Endodermal cell (in vitro differentiated cells): Measurements from ENCODE around the gene KIF3A. TPM values are rescaled to one million over a fixed set of nuclear protein-coding genes. Genes with fewer than 3 reads are reported as not detected.

Experiments
- DNase-seq: peaks from one replicate; pipeline ENCODE4 v3.0.0-alpha.2; 2017
- H3K27ac ChIP-seq: 2 replicates; pipeline ENCODE4 v1.5.1; 2013; ENCODE audit warnings: mild to moderate bottlenecking, low read depth, low read length, moderate library complexity
- H3K27me3 ChIP-seq: 2 replicates; pipeline ENCODE4 v1.6.1; 2013; ENCODE audit warnings: mild to moderate bottlenecking, low read length, moderate library complexity; ENCODE audit not compliant: insufficient read depth, control insufficient read depth, poor library complexity, severe bottlenecking
- H3K36me3 ChIP-seq: 2 replicates; pipeline ENCODE4 v1.7.0; 2013; ENCODE audit warnings: mild to moderate bottlenecking, low read length, moderate library complexity; ENCODE audit not compliant: control insufficient read depth, insufficient read depth
- H3K4me1 ChIP-seq: one replicate; pipeline ENCODE4 v1.7.0; 2013; ENCODE audit warnings: low read length; ENCODE audit not compliant: control insufficient read depth, insufficient read depth
- H3K4me3 ChIP-seq: 2 replicates; pipeline ENCODE4 v1.5.1; 2013; ENCODE audit warnings: mild to moderate bottlenecking, low read length, moderate library complexity
- H3K9ac ChIP-seq: 2 replicates; pipeline ENCODE4 v1.6.1; 2013; ENCODE audit warnings: mild to moderate bottlenecking, low read length, moderate library complexity; ENCODE audit not compliant: poor library complexity, severe bottlenecking; ENCODE audit errors: extremely low read depth
- H3K9me3 ChIP-seq: 2 replicates; pipeline ENCODE4 v1.6.1; 2013; ENCODE audit warnings: mild to moderate bottlenecking, low read length, moderate library complexity; ENCODE audit not compliant: control insufficient read depth
- H3K27ac Mint-ChIP-seq: 2 replicates; pipeline ENCODE4 v1.8.0; 2020; ENCODE audit warnings: mixed read lengths
- H3K27me3 Mint-ChIP-seq: 2 replicates; pipeline ENCODE4 v1.8.0; 2021; ENCODE audit warnings: mild to moderate bottlenecking, mixed read lengths; ENCODE audit not compliant: insufficient read depth
- H3K36me3 Mint-ChIP-seq: 2 replicates; pipeline ENCODE4 v1.8.0; 2020; ENCODE audit warnings: low read depth, mixed read lengths
- H3K4me1 Mint-ChIP-seq: 2 replicates; pipeline ENCODE4 v1.8.0; 2020; ENCODE audit warnings: mixed read lengths
- H3K4me3 Mint-ChIP-seq: 2 replicates; pipeline ENCODE4 v1.8.0; 2020; ENCODE audit warnings: mild to moderate bottlenecking, moderate library complexity, mixed read lengths
- H3K9me3 Mint-ChIP-seq: 2 replicates; pipeline ENCODE4 v1.8.0; 2020; ENCODE audit warnings: mild to moderate bottlenecking, mixed read lengths
- CTCF ChIP-seq: fragments of 200-600 bp; sonication (generic); conservative IDR thresholded peaks from 2 replicates; pipeline ENCODE4 v1.5.0; 2021; ENCODE audit warnings: antibody characterized with exemption, mild to moderate bottlenecking
- WGBS, 2 experiments: methylation state at CpG; one replicate each; pipeline versions ENCODE4 v1.1.5 to v1.1.7; 2013; ENCODE audit warnings: missing lambda C conversion rate in 2 of 2, mixed read lengths in 1 of 2; ENCODE audit not compliant: insufficient coverage in 1 of 2, insufficient read length in 1 of 2; 5-methylcytosine and 5-hydroxymethylcytosine counted together
- total RNA-seq, 2 donors: library from RNA; stranded (reverse); fragmentation: NEBNext Ultra II Directional in 1 of 2; extraction: Animal tissue kit (Norgen Biotek cat#: 25700) in 1 of 2; gene quantifications; 2 replicates in 1 of 2; 3 replicates in 1 of 2; pipeline ENCODE4 v1.2.1, GENCODE V29; 2021

The KIF3A gene
- total RNA-seq, 2 donors from 2014 or later, result 19.6 to 25.2 TPM

- TF ChIP-seq CTCF, result no peak
- H3K4me3 ChIP-seq, result no peak overlapping the region
- H3K9ac ChIP-seq, result no peak overlapping the region
- 87 to 100% methylated on average over 2 to 3 of the region's 3 CpGs for WGBS, 2 experiments
- H3K4me1 ChIP-seq, result peaks cover 6% of the 10 kb centered on the region
- H3K27me3 ChIP-seq, result peaks cover 26% of the 10 kb centered on the region
- H3K36me3 ChIP-seq, result no peaks in the 10 kb centered on the region
- no peaks in the 10 kb centered on the region for H3K9me3 ChIP-seq
- no peaks in the 10 kb centered on the region for H3K9me3 Mint-ChIP-seq
- H3K27ac ChIP-seq, result no peak overlapping the region
- no peak for DNase-seq
- no peak overlapping the region for H3K4me3 Mint-ChIP-seq
- no peak overlapping the region for H3K27ac Mint-ChIP-seq
- peaks cover 9% of the 10 kb centered on the region for H3K4me1 Mint-ChIP-seq
- H3K27me3 Mint-ChIP-seq, result peaks cover 34% of the 10 kb centered on the region
- no peaks in the 10 kb centered on the region for H3K36me3 Mint-ChIP-seq
These were observed 37.1 kb upstream of the KIF3A start for GRCh38 chr5:132774406-132774805.

- Histone ChIP-seq H3K9ac (no peak overlapping the region), H3K9me3 (no peaks in the 10 kb centered on the region), H3K36me3 (no peaks in the 10 kb centered on the region), H3K27ac (no peak overlapping the region), H3K4me1 (peaks cover 6% of the 10 kb centered on the region), H3K27me3 (peaks cover 20% of the 10 kb centered on the region), H3K4me3 (no peak overlapping the region)
- no peak overlapping the region for H3K27ac Mint-ChIP-seq
- no peak for DNase-seq
- H3K4me1 Mint-ChIP-seq, result peaks cover 9% of the 10 kb centered on the region
- no peak overlapping the region for H3K4me3 Mint-ChIP-seq
- no peaks in the 10 kb centered on the region for H3K36me3 Mint-ChIP-seq
- peaks cover 28% of the 10 kb centered on the region for H3K27me3 Mint-ChIP-seq
- no peaks in the 10 kb centered on the region for H3K9me3 Mint-ChIP-seq
- TF ChIP-seq CTCF, result no peak
- 91 to 93% methylated on average over 11 to 12 of the region's 12 CpGs for WGBS, 2 experiments
These were observed 36.4 kb upstream of the KIF3A start for GRCh38 chr5:132773601-132774355.

- Mint-ChIP-seq H3K27ac (no peak overlapping the region), H3K36me3 (no peaks in the 10 kb centered on the region), H3K9me3 (no peaks in the 10 kb centered on the region), H3K27me3 (peaks cover 22% of the 10 kb centered on the region), H3K4me3 (no peak overlapping the region), H3K4me1 (peaks cover 9% of the 10 kb centered on the region)
- Histone ChIP-seq H3K27ac (no peak overlapping the region), H3K36me3 (no peaks in the 10 kb centered on the region), H3K9me3 (no peaks in the 10 kb centered on the region), H3K27me3 (peaks cover 13% of the 10 kb centered on the region), H3K4me1 (peaks cover 6% of the 10 kb centered on the region), H3K9ac (no peak overlapping the region), H3K4me3 (no peak overlapping the region)
- WGBS, 2 experiments, result 91 to 100% methylated on average over 1 to 5 of the region's 5 CpGs
- DNase-seq, result no peak
- no peak for TF ChIP-seq CTCF
These were observed 35.8 kb upstream of the KIF3A start for GRCh38 chr5:132773114-132773513.
